GM18499 (cell line): Measurements from ENCODE around the gene TYMP.

ENCODE experiments used
- ATAC-seq: cut with Tn5 transposase; IDR thresholded peaks from one replicate; pipeline ENCODE4 v1.9.1; 2021; ENCODE audit warnings: moderate number of reproducible peaks; ENCODE audit not compliant: insufficient read depth, unreplicated experiment

Gene TYMP

GRCh38 chr22:50563413-50564160, 33.8 kb upstream of the TYMP start:
- no peak for ATAC-seq

- ATAC-seq: no peak
Observed at GRCh38 chr22:50562523-50563412, 33.0 kb upstream of the TYMP start, which contains the start of gene SYCE3. Gene SYCE3 (minus strand): TSS chr22:50562919. CDS start chr22:50556405, 6,514 bp downstream.

- no peak for ATAC-seq
Observed at GRCh38 chr22:50561401-50562358, 31.9 kb upstream of the TYMP start.

- ATAC-seq: no peak
Observed at GRCh38 chr22:50560034-50560433, 30.2 kb upstream of the TYMP start.

GRCh38 chr22:50556703-50557102, 26.9 kb upstream of the TYMP start:
- no peak for ATAC-seq

- ATAC-seq: no peak
Observed at GRCh38 chr22:50553310-50553709, 23.5 kb upstream of the TYMP start.

- ATAC-seq: no peak
Observed at GRCh38 chr22:50551160-50551752, 21.4 kb upstream of the TYMP start.

- ATAC-seq: no peak
Observed at GRCh38 chr22:50550395-50550794, 20.6 kb upstream of the TYMP start.

- ATAC-seq: no peak
Observed at GRCh38 chr22:50548921-50549790, 19.3 kb upstream of the TYMP start.

- no peak for ATAC-seq
Observed at GRCh38 chr22:50548040-50548920, 18.5 kb upstream of the TYMP start.

GRCh38 chr22:50547263-50547985, 17.6 kb upstream of the TYMP start:
- no peak for ATAC-seq

GRCh38 chr22:50546326-50547262, 16.8 kb upstream of the TYMP start:
- ATAC-seq: no peak

GRCh38 chr22:50545522-50546325, 15.9 kb upstream of the TYMP start, which contains the start of gene KLHDC7B:
Gene KLHDC7B (plus strand): TSS chr22:50545899. CDS start chr22:50546244, 345 bp downstream.
- ATAC-seq: no peak

- no peak for ATAC-seq
Observed at GRCh38 chr22:50544746-50545253, 15.0 kb upstream of the TYMP start.

- no peak for ATAC-seq
Observed at GRCh38 chr22:50544078-50544745, 14.4 kb upstream of the TYMP start.
